Stimulated activated CD8-positive, alpha-beta memory T cell treated with anti-CD3 and anti-CD28 coated beads, Interleukin-15, amount 100 ng/mL, for 4 hours (primary cell): ENCODE measurements around the gene SMC4.
"Not testable (repeated sequence)": the region's sequence is repeated elsewhere in the genome, so short reads cannot be mapped to it uniquely, and the experiment has no call there.

ENCODE experiments used
- DNase-seq, 2 donors: peaks; one replicate each; pipeline ENCODE4 v3.0.0-alpha.2; 2020; ENCODE audit warnings: low read depth in 2 of 2

Gene SMC4

DNA sequence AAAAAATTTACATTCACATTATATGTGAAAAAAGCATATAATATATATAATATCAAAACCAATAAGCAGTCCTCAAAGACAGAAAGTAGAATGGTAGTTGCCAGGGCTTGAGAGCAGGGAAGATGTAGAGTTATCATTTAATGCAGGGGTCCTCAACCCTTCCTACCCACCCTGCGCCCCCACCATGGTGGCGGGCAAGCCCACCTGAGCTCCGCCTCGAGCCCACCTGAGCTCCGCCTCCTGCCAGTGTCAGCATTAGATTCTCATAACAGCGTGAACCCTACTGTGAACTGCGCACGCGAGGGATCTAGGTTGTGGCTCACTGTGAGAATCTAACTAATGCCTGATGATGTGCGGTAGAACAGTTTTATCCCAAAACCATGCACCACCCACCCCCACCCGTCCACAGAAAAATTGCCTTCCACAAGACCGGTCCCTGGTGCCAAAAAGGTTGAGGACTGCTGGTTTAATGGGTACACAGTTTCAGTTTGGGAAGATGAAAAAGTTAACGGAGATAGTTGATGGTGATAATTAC is 47.1 kb downstream of the SMC4 start:
- no peak for DNase-seq

- no peak for DNase-seq
These were observed 48.1 kb downstream of the SMC4 start for GRCh38 chr3:160447544-160447943.

DNA sequence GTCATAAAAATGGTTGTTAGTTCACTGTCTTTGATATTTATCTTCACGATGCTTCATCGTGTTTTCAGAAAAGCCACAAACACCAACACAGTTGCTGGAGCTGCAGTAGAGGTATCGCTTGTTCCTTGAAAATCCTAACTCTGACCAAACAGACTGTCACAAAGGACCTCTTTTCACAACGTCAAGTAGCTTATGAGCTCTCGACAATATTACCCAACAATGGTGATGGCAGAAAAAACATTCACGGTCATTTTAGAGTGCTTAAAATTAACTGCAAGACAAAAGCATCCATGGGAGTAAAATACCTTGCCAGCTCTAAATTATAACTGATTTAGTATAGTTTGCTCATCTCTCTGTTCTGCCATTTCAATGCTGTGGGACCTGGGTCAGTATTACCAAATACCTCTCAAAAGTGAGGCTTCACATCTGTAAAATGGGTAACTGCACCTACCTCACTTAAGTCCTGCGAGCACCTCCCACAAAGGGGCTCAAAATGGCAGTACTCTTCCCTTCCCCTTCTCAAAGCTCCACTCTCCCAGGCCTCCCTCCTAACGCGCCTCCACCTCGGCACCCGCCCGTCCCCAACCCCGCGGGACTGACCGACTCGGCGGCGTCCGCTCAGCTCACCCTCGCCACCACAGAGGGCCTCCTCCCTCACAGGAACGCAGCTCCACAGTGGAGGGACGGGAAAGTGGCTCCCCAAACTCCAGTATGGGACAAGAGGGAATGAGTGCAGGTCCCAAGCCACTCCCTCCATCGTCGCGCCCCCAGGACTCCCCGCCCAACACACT is 49.6 kb downstream of the SMC4 start:
- DNase-seq: no peak

DNA sequence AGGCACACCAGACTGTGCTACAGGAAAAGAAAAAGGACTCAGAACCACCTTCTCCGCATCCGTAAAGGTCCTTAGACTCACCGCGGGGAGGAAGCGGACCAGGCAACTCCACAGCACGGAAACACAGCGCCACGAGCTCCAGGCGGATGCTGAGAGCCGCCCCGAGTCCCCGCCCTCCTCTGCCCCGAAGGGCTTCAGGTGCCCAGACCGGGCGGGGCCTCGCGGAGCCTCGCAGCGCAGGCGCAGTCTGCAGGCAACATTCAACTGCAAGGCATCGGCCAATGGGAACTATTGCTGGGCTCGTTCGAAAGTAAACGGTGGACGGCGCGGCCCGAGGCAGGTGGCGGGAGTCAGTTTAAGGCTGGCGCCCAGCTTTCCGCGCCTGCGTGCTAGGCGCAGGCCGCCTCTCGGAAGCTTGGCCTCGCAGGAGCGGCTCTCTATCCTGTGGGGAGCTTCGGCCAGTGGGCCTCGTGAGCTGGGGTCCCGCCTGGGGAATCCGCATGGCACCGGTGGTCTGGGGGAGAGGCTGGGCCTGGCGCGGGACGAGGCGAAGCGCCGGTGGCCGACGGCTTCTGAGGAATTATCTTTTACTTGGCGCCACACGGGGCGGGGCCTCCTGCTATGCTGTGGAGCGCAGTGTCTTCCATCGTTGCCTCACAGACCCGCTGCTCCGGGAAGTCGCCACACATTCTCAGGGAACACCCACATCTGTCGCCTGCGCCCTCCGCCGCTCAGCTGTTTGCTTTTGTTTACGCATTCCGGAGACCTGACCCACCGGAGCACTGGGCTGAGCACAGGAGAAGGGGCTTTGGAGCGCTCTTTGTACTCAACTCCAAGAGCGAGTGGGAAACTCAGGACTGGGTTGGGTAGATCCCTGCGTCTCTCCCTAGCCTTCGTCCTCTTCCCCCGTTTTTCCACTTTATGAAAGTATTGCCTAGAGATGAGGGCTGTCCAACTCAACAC is 50.5 kb downstream of the SMC4 start, which contains the start of gene TRIM59:
TRIM59 (minus strand) TSS at position 151 of the 963 bp plus-strand sequence. CDS start 10,603 bp downstream, outside the sequence.
- peak; percentile 94 for DNase-seq

GRCh38 chr3:160450846-160451245 is 51.4 kb downstream of the SMC4 start:
- no peak for DNase-seq

DNA sequence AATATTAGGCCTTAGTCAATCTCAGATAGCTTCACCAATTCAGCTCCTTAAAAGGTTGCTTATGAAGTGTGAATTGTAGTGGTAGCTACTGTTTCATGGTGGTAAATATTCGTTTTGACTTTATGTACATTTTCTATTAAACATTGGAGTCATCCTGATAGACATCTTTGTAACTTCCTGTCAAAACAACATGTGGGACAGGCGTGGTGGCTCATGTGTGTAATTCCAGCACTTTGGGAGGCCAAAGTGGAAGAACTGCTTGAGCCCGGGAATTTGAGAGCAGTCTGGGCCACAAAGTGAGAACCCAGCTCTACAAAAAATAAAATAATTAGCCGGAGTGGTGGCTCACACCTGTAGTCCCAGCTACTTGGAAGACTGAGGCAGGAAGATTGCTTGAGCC is 52.2 kb downstream of the SMC4 start:
- DNase-seq: no peak

- DNase-seq: not testable (repeated sequence)
These were observed 52.8 kb downstream of the SMC4 start for GRCh38 chr3:160452251-160452650.

DNA sequence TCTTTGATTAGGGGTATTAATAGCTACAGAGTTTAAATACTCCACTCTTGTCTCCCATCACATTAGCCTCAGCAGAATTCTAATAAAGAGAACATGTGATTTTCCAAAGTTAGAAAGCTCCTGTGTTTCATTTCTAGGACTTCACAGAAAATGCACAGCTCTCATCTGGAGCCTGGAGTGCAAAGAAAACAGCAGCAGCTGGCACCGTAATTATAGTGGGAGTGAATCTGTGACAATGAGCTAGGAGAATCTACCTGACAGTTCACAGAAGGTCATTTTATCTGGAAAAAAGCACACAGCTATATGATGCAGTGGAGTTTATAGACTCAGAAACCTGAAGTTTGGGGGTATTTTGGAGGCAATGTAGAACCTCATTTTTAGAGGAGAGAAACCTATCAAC is 55.5 kb downstream of the SMC4 start:
- DNase-seq: no peak

DNA sequence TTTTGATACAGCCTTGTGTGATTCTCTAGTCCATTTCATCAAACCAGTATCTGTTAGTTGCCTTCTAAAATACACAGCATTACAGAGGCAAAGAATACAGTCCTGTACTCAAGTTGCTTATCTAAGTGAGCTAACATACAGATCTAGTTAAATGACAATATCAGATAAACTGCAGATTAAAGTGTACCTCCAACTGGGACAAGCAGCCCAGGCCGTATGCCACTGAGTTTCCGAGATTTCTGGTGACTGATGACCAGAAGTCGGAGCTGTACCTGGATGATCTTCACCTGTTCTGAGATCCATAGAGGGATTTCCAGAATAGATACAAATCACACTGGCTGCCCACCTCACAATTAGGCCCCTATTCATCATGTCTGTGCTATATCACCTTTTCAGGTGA is 56.4 kb downstream of the SMC4 start:
- no peak for DNase-seq

DNA sequence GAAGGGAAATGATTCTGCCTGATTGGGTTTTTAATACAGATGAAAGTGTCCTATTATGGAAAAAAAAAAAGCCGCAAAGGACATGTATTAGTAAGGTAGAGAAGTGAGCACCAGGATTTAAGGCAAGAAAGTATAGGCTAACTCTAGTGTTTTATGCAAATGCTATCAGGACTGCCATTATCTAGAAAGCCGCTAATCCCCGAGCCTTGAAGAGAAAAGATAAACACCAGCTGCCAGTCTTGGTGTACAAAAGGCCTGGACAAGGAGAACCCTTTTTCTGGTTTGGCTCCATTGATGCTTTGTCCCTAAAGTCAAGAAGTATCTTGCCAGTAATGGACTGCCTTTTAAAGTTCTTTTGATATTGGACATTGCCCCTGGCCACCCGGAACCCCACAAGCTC is 58.7 kb downstream of the SMC4 start:
- no peak for DNase-seq

- DNase-seq: no peak
These were observed 60.1 kb downstream of the SMC4 start for GRCh38 chr3:160459450-160459970.

DNA sequence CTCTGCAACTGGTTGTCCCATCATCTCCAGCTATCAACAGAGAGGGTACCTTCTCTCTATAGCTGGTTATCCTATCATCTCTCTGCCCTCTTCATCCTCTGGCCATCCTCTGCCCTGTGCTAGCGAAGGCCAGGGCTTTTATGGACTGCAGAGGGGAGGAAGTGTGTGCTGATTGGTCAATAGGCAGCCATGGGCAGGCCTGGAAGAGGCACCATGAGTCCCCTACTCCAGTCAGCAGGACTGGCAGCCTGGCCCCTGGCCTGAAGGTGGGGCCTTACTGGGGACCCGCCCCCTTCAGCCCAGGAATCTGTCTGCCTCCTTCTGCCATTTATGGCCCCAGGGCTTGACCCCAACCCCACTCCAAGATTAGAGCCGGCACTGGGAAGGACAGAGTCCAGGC is 60.6 kb downstream of the SMC4 start:
- no peak for DNase-seq

DNA sequence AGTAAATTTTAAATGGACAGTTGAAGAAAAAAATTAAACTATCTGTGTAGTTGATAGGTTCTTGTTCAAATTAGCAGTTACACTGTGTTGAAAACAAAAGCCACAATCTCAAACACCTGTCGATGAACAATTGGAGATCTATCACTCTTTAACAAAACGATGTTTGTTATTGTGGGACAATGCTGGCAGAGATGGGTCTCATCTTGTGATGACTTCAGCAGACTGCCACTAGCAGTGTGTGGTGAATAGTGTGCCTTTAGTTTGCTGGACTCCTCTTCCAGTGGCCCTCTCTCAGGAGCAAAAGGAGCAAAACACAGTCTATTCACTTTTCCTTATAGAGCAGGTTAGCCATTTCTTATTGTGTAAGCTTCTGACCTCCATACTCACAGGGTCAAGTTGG is 64.9 kb downstream of the SMC4 start:
- DNase-seq: no peak

DNA sequence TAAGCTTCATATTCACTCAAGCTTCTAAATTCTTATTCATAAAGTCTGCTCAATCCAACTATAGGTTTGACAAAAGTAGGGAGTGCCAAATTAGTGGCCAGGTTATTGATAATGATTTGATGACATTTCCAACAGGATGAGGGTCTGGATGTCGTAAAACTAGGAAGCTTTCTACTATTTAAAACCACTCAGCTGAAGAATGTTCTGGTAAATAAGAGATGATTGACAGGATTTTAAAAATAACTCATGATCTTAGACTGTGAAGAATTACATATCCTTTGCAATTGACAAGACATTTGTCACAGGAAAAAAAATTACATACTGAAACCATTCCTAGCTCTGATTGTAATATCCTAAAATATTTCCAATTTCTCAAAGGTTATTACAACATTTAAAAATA is 65.5 kb downstream of the SMC4 start:
- no peak for DNase-seq

DNA sequence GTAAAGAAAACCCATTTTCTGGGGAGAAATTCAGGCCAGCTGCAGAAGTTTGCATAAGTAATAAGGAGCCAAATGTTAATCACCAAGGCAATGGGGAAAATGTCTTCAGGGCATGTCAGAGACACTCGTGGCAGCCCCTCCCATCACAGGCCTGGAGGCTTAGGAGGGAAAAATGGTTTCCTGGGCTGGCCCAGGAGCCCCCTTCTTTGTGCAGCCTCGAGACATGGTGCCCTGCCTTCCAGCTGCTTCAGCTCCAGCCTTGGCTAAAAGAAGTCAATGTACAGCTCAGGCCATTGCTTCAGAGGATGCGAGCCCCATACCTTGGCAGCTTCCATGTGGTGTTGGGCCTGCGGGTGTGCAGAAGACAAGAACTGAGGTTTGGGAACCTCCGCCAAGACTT is 70.7 kb downstream of the SMC4 start:
- DNase-seq: no peak

- DNase-seq: no peak
These were observed 72.4 kb downstream of the SMC4 start for GRCh38 chr3:160471892-160472291.

DNA sequence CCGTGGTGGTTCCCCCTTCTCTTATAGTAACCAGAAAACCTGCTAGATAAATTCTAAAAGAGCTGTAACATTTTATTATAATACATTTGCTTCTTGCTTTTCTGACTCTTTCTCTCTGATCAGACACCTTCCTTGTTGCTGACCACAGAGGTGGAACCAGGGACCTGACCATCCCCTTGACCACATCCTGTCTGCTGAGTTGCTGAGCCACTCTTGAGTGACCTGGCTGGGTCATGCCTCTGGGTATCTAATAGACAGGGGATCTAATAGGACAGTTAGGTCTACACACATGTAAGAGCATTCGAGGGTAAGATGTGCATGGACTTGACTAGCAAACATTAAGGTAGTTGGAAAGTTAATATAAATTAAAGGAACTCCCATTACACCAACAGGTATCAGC is 72.9 kb downstream of the SMC4 start:
- DNase-seq: no peak

DNA sequence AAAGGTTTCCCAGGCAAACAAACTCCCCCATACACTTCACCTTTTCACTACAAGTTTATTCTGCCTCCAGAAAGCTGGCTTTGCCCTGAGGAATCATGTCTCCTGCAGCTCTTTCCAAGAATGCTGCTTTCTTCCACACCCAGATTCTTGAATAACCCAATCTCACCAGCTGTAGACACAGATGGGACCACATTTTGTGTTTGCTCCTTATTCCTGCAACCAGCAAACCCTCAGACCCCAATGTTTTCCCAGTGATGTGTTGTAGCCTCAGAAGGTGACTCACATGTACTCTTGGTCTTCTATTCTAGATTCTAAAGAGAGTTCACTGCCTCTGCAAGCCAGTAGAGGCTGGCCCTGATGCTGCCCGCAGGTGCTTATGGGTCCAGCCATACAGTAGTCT is 73.8 kb downstream of the SMC4 start:
- DNase-seq: no peak

- DNase-seq: no peak
These were observed 74.5 kb downstream of the SMC4 start for GRCh38 chr3:160473978-160474377.

DNA sequence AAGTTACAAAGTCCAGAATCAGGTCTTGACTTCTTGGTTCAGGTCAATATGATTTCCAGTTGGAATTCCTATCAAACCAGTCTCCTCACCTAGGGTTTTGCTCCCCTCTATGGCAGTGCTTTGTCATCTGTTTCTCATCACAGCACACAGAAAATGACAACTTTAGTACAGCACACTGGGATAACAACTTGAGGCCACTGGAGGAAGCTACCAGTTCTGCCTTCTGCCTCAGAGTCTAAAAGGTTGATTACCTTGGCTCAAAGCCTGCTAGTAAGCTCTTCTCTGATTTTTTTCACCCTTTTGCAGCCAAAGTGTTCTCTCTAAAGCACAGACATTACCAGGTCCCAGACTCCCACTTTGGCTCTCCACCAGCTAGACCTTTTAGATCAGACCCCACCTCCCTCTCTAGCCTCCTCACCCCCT is 75.0 kb downstream of the SMC4 start:
- no peak for DNase-seq

- no peak for DNase-seq
These were observed 75.7 kb downstream of the SMC4 start for GRCh38 chr3:160475153-160475552.

GRCh38 chr3:160475884-160476283 is 76.4 kb downstream of the SMC4 start:
- no peak for DNase-seq
